GM12891 (cell line): ENCODE measurements around the gene GALNT7.
"Not testable (repeated sequence)": the region's sequence is repeated elsewhere in the genome, so short reads cannot be mapped to it uniquely, and the experiment has no call there.

ENCODE experiments used
- PAX5 ChIP-seq: IDR thresholded peaks from 2 replicates; pipeline ENCODE4 v1.6.1; 2011; ENCODE audit warnings: low read length, moderate library complexity, mild to moderate bottlenecking; ENCODE audit not compliant: insufficient read depth, severe bottlenecking
- POLR2A ChIP-seq: IDR thresholded peaks from 2 replicates; pipeline ENCODE4 v1.6.1; 2011; ENCODE audit warnings: low read depth, low read length, control low read depth
- POLR2AphosphoS5 ChIP-seq: IDR thresholded peaks from 2 replicates; pipeline ENCODE4 v1.6.1; 2011; ENCODE audit warnings: low read depth, low read length, control low read depth
- POU2F2 ChIP-seq: IDR thresholded peaks from 2 replicates; pipeline ENCODE4 v1.6.1; 2011; ENCODE audit warnings: low read depth, mild to moderate bottlenecking, control low read depth, low read length, moderate library complexity
- SPI1 ChIP-seq: IDR thresholded peaks from 2 replicates; pipeline ENCODE4 v1.6.1; 2011; ENCODE audit warnings: low read depth, low read length, control low read depth
- TAF1 ChIP-seq: IDR thresholded peaks from 2 replicates; pipeline ENCODE4 v1.6.1; 2011; ENCODE audit warnings: low read depth, low read length, control low read depth

- TF ChIP-seq POLR2A, SPI1, POLR2AphosphoS5, TAF1, POU2F2, PAX5: not testable (repeated sequence)
Observed at GRCh38 chr4:173183659-173184247, 15.1 kb downstream of the GALNT7 start.
